ENCODE results near the gene TMEM25. TPM values are rescaled to one million over a fixed set of nuclear protein-coding genes. Genes with fewer than 3 reads are reported as not detected.

The TMEM25 gene
- total and polyA plus RNA-seq, 2 of the 13 experiments (the other 11 are each of a cell fraction or from before 2014, with no cell fraction given), result 7.5 to 17.2 TPM

GRCh38 chr11:118511601-118512000, 19.4 kb upstream of the TMEM25 start (continued):
- TF ChIP-seq RBFOX2 (IDR thresholded peaks at IDR 0.05; ENCODE audit: low read depth, low read length), result no peak
- no peak for TF ChIP-seq CENPX (CRISPR knock-in tag; IDR thresholded peaks at IDR 0.05)

GRCh38 chr11:118514103-118514502, 16.9 kb upstream of the TMEM25 start:
- ATAC-seq (no peak), FAIRE-seq (no peak), DNase-seq (ENCODE audit: low spot score) (no peak)
- WGBS (ENCODE audit: low lambda C conversion rate), result 97% methylated on average over 7 of the region's 7 CpGs
- Histone ChIP-seq H4K20me1 (ENCODE audit: insufficient read depth, low read length) (no peaks in the 10 kb centered on the region), H3K9ac (ENCODE audit: insufficient read depth, low read depth, low read length) (no peak overlapping the region), H3K4me3 (replicated peaks in 1 of 3; ENCODE audit: insufficient read depth in 1 of 3, low read depth in 2 of 3, low read length in 3 of 3) (no peak overlapping the region), H3K4me2 (ENCODE audit: low read depth, low read length) (no peak overlapping the region), H3K27me3 (ENCODE audit: control insufficient read depth in 1 of 2, insufficient read depth in 2 of 2, low read length in 2 of 2) (no peaks in the 10 kb centered on the region; a peak in 1 of 5 replicates), H3K36me3 (replicated peaks in 1 of 2; ENCODE audit: control insufficient read depth in 1 of 2, insufficient read depth in 2 of 2, low read length in 2 of 2) (peaks cover 17 to 70% of the 10 kb centered on the region in 2 experiments), H2AFZ (ENCODE audit: low read length) (no peak overlapping the region), H3K27ac (ENCODE audit: extremely low read length, insufficient read depth, low read length) (no peak overlapping the region), H3K9me3 (ENCODE audit: low read length) (no peaks in the 10 kb centered on the region), H3K4me1 (ENCODE audit: insufficient read depth, low read length) (no peaks in the 10 kb centered on the region), H3K79me2 (ENCODE audit: insufficient read depth, low read length) (no peaks in the 10 kb centered on the region)
- CTCF ChIA-PET (ENCODE audit: low intra/inter-chr PET ratio, low total read pairs), result no interaction called here
- no TSS peak for BruUV-seq (replicated peaks)
- intact Hi-C loops (cut with micrococcal nuclease; ENCODE audit: unreplicated experiment), result no loop called here
- POLR2A ChIA-PET, result no interaction called here
- in situ Hi-C loops (cut with HindIII; ENCODE audit: extremely low pct_ligation_motif_present, low pct_unique_long_range_greater_than_20kb), result no loop called here
- TF ChIP-seq ZNF253 (CRISPR knock-in tag; IDR thresholded peaks at IDR 0.05; ENCODE audit: borderline replicate concordance) (no peak), ARID2 (CRISPR knock-in tag; IDR thresholded peaks at IDR 0.05; ENCODE audit: borderline replicate concordance) (no peak), MIXL1 (CRISPR knock-in tag; IDR thresholded peaks at IDR 0.05) (no peak), CBFB (CRISPR knock-in tag; IDR thresholded peaks at IDR 0.05) (no peak), ZSCAN29 (CRISPR knock-in tag; conservative IDR thresholded peaks at IDR 0.05) (no peak), ZMAT3 (CRISPR knock-in tag; conservative IDR thresholded peaks at IDR 0.05) (no peak), CREB3 (CRISPR knock-in tag; IDR thresholded peaks at IDR 0.05) (no peak), ZNF20 (CRISPR knock-in tag; IDR thresholded peaks at IDR 0.05) (no peak), ZNF333 (CRISPR knock-in tag; IDR thresholded peaks at IDR 0.05; ENCODE audit: borderline replicate concordance) (no peak), KLF6 (CRISPR knock-in tag; IDR thresholded peaks at IDR 0.05) (no peak), ZNF646 (CRISPR knock-in tag; IDR thresholded peaks at IDR 0.05) (no peak), ZBTB46 (CRISPR knock-in tag; IDR thresholded peaks at IDR 0.05; ENCODE audit: borderline replicate concordance) (no peak), ZNF749 (CRISPR knock-in tag; IDR thresholded peaks at IDR 0.05; ENCODE audit: borderline replicate concordance) (no peak)

Data from HepG2 (cell line).